A204.1 (cell line): ENCODE data around the gene ZNF618.

Source experiments
- FAIRE-seq: peaks from 2 replicates; lab custom pipeline; 2012; peaks lifted over from hg19 to GRCh38; lab: Jason Lieb, UNC

The ZNF618 gene

GRCh38 chr9:114023961-114024360, 147.9 kb downstream of the ZNF618 start:
- FAIRE-seq = no peak

GRCh38 chr9:114025196-114025753, 149.2 kb downstream of the ZNF618 start:
- no peak for FAIRE-seq

- FAIRE-seq = no peak
Measured at GRCh38 chr9:114025760-114026159, 149.7 kb downstream of the ZNF618 start.

- no peak for FAIRE-seq
Measured at GRCh38 chr9:114026335-114026734, 150.2 kb downstream of the ZNF618 start.

GRCh38 chr9:114027159-114027862, 151.2 kb downstream of the ZNF618 start:
- no peak for FAIRE-seq

- no peak for FAIRE-seq
Measured at GRCh38 chr9:114027863-114028465, 151.9 kb downstream of the ZNF618 start.

GRCh38 chr9:114028646-114029045, 152.5 kb downstream of the ZNF618 start:
- no peak for FAIRE-seq

- FAIRE-seq = no peak
Measured at GRCh38 chr9:114029311-114030170, 153.4 kb downstream of the ZNF618 start.

GRCh38 chr9:114030364-114030763, 154.3 kb downstream of the ZNF618 start:
- no peak for FAIRE-seq

GRCh38 chr9:114031037-114031630, 155.0 kb downstream of the ZNF618 start:
- FAIRE-seq = no peak

GRCh38 chr9:114031948-114032840, 156.1 kb downstream of the ZNF618 start:
- no peak for FAIRE-seq

- FAIRE-seq = no peak
Measured at GRCh38 chr9:114033397-114034103, 157.4 kb downstream of the ZNF618 start.

GRCh38 chr9:114034196-114034595, 158.1 kb downstream of the ZNF618 start:
- no peak for FAIRE-seq

GRCh38 chr9:114034661-114035062, 158.6 kb downstream of the ZNF618 start:
- no peak for FAIRE-seq

GRCh38 chr9:114035221-114035844, 159.2 kb downstream of the ZNF618 start:
- FAIRE-seq = no peak

- FAIRE-seq = no peak
Measured at GRCh38 chr9:114035845-114036801, 160.0 kb downstream of the ZNF618 start.

GRCh38 chr9:114037249-114037648, 161.1 kb downstream of the ZNF618 start:
- no peak for FAIRE-seq

- no peak for FAIRE-seq
Measured at GRCh38 chr9:114037961-114038723, 162.0 kb downstream of the ZNF618 start.
